SU-DHL-6 (cell line): ENCODE results near the gene STEAP4.

ENCODE experiments used
- H2AFZ ChIP-seq: fragments of 200-600 bp; sonication (generic); 2 replicates; pipeline ENCODE4 v1.6.1; 2014; ENCODE audit warnings: low read depth, mild to moderate bottlenecking, moderate library complexity, mixed read lengths, antibody characterized with exemption, low read length; ENCODE audit not compliant: severe bottlenecking
- H3F3A ChIP-seq: fragments of 200-600 bp; shearing (Covaris generic); 2 replicates; pipeline ENCODE4 v1.6.0; 2016; ENCODE audit warnings: antibody characterized with exemption, mild to moderate bottlenecking; ENCODE audit not compliant: insufficient read depth
- H3K27ac ChIP-seq: fragments of 200-600 bp; sonication (generic); 2 replicates; pipeline ENCODE4 v1.5.1; 2016; ENCODE audit warnings: low read depth, mild to moderate bottlenecking, low read length, moderate library complexity, mixed read lengths
- H3K27me3 ChIP-seq: fragments of 200-600 bp; sonication (generic), shearing (Covaris generic); 2 replicates; pipeline ENCODE4 v1.6.0; 2014; ENCODE audit warnings: mild to moderate bottlenecking, low read length
- H3K36me3 ChIP-seq: fragments of 200-600 bp; sonication (generic); 2 replicates; pipeline ENCODE4 v1.6.1; 2014; ENCODE audit warnings: mild to moderate bottlenecking, low read length, mixed read lengths
- H3K4me2 ChIP-seq: fragments of 300-600, 200-600 bp; shearing (Covaris generic), sonication (generic); 2 replicates; pipeline ENCODE4 v1.6.0; 2014; ENCODE audit warnings: low read length, low read depth, mild to moderate bottlenecking; ENCODE audit not compliant: poor library complexity, severe bottlenecking
- H3K4me3 ChIP-seq: fragments of 200-600 bp; sonication (generic); 2 replicates; pipeline ENCODE4 v1.5.1; 2014; ENCODE audit warnings: antibody characterized with exemption, low read length, mild to moderate bottlenecking, mixed read lengths; ENCODE audit not compliant: insufficient read depth, poor library complexity, severe bottlenecking
- H3K79me2 ChIP-seq: fragments of 200-600 bp; sonication (generic); 2 replicates; pipeline ENCODE4 v1.6.1; 2014; ENCODE audit warnings: mild to moderate bottlenecking, low read length, moderate library complexity; ENCODE audit not compliant: insufficient read depth
- H3K9ac ChIP-seq: fragments of 200-600 bp; sonication (generic); 2 replicates; pipeline ENCODE4 v1.7.0; 2014; ENCODE audit warnings: mild to moderate bottlenecking, low read length
- H3K9me2 ChIP-seq: fragments of 200-600 bp; sonication (generic); replicated peaks from 2 replicates; pipeline ENCODE4 v1.6.1; 2014; ENCODE audit warnings: low read length; ENCODE audit not compliant: insufficient read depth
- H3K9me3 ChIP-seq: fragments of 200-600 bp; sonication (generic); 2 replicates; pipeline ENCODE4 v1.6.1; 2014; ENCODE audit warnings: low read length, mixed read lengths; ENCODE audit not compliant: insufficient read depth
- H4K20me1 ChIP-seq: fragments of 200-600 bp; sonication (generic); 2 replicates; pipeline ENCODE4 v1.6.1; 2014; ENCODE audit warnings: low read depth, mild to moderate bottlenecking, antibody characterized with exemption, low read length, moderate library complexity, mixed read lengths
- EZH2phosphoT487 ChIP-seq: fragments of 200-600 bp; sonication (generic), shearing (Covaris generic); conservative IDR thresholded peaks from 2 replicates; pipeline ENCODE4 v1.6.1; 2018; ENCODE audit warnings: mild to moderate bottlenecking, antibody characterized with exemption, low read length, moderate library complexity, mixed read lengths
- TF ChIP-seq, protein P1 (sequence below): fragments of 200-600 bp; sonication (generic); IDR thresholded peaks from one replicate; pipeline ENCODE4 v1.5.1; 2017; ENCODE audit warnings: antibody characterized with exemption, mild to moderate bottlenecking, low read length, moderate library complexity; ENCODE audit not compliant: insufficient read depth, poor library complexity, severe bottlenecking

STEAP4 gene

DNA sequence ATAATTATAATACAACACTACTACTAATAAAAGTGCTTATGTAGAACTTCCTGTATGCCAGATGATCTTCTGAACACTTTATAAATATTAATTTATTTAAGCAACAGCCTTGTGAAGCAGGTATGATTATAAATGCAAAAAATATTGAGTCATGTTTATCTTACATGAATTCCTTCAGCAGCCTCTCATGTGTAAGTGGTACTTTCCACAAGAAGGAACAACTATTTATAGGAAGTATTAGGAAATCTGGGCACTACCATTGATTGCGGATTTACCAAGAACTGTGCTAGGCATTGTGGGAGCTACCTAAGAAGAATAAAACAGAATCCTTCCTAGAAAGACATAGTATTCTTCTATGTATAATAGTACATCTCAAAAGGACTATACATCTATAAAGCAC lies 10.7 kb upstream of the STEAP4 start:
- no peaks in the 10 kb centered on the region for H3K36me3 ChIP-seq
- TF ChIP-seq, protein P1, sequence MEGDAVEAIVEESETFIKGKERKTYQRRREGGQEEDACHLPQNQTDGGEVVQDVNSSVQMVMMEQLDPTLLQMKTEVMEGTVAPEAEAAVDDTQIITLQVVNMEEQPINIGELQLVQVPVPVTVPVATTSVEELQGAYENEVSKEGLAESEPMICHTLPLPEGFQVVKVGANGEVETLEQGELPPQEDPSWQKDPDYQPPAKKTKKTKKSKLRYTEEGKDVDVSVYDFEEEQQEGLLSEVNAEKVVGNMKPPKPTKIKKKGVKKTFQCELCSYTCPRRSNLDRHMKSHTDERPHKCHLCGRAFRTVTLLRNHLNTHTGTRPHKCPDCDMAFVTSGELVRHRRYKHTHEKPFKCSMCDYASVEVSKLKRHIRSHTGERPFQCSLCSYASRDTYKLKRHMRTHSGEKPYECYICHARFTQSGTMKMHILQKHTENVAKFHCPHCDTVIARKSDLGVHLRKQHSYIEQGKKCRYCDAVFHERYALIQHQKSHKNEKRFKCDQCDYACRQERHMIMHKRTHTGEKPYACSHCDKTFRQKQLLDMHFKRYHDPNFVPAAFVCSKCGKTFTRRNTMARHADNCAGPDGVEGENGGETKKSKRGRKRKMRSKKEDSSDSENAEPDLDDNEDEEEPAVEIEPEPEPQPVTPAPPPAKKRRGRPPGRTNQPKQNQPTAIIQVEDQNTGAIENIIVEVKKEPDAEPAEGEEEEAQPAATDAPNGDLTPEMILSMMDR = no peak
- TF ChIP-seq EZH2phosphoT487 = no peak
- H3K9me2 ChIP-seq = no peaks in the 10 kb centered on the region
- H3K4me3 ChIP-seq = no peak overlapping the region
- H3K4me2 ChIP-seq = no peak overlapping the region
- no peak overlapping the region for H2AFZ ChIP-seq
- no peaks in the 10 kb centered on the region for H3K27me3 ChIP-seq
- no peaks in the 10 kb centered on the region for H3K9me3 ChIP-seq
- no peaks in the 10 kb centered on the region for H3F3A ChIP-seq
- no peaks in the 10 kb centered on the region for H3K79me2 ChIP-seq
- H4K20me1 ChIP-seq = no peaks in the 10 kb centered on the region
- H3K9ac ChIP-seq = no peak overlapping the region
- no peak overlapping the region for H3K27ac ChIP-seq

DNA sequence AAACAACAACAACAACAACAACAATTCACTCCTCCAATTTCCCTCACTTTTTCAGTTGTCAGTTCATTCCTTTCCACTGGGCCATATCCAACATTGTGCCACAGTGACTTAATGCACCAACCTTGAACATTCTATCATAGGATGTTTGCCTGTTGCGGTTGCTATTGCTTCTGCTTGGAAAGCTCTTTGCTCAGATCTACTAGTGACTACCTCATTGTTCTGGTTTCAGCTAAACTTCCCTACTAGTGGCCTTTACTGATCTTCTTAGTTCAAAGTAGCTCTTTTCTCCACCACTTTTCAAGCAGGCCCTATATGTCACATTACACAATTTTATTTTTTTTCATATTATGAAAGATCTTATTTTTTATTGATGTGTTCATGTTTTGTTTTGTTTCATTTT lies 9.8 kb upstream of the STEAP4 start:
- H3K79me2 ChIP-seq = no peaks in the 10 kb centered on the region
- H3K36me3 ChIP-seq = no peaks in the 10 kb centered on the region
- no peaks in the 10 kb centered on the region for H3K9me3 ChIP-seq
- H3K4me2 ChIP-seq = no peak overlapping the region
- no peaks in the 10 kb centered on the region for H3K9me2 ChIP-seq
- TF ChIP-seq EZH2phosphoT487 = no peak
- TF ChIP-seq, protein P1 = no peak
- H3K27me3 ChIP-seq = no peaks in the 10 kb centered on the region
- no peak overlapping the region for H2AFZ ChIP-seq
- no peaks in the 10 kb centered on the region for H4K20me1 ChIP-seq
- H3K9ac ChIP-seq = no peak overlapping the region
- H3K27ac ChIP-seq = no peak overlapping the region
- no peak overlapping the region for H3K4me3 ChIP-seq
- H3F3A ChIP-seq = no peaks in the 10 kb centered on the region

GRCh38 chr7:88315522-88315921 lies 8.8 kb upstream of the STEAP4 start:
- Histone ChIP-seq H3K79me2 (no peaks in the 10 kb centered on the region), H3K9me2 (no peaks in the 10 kb centered on the region), H3F3A (no peaks in the 10 kb centered on the region), H3K9me3 (no peaks in the 10 kb centered on the region), H2AFZ (no peak overlapping the region), H3K27me3 (no peaks in the 10 kb centered on the region), H3K27ac (no peak overlapping the region), H3K9ac (no peak overlapping the region), H3K36me3 (no peaks in the 10 kb centered on the region), H3K4me3 (no peak overlapping the region), H4K20me1 (no peaks in the 10 kb centered on the region), H3K4me2 (no peak overlapping the region)
- TF ChIP-seq, protein P1 = no peak

DNA sequence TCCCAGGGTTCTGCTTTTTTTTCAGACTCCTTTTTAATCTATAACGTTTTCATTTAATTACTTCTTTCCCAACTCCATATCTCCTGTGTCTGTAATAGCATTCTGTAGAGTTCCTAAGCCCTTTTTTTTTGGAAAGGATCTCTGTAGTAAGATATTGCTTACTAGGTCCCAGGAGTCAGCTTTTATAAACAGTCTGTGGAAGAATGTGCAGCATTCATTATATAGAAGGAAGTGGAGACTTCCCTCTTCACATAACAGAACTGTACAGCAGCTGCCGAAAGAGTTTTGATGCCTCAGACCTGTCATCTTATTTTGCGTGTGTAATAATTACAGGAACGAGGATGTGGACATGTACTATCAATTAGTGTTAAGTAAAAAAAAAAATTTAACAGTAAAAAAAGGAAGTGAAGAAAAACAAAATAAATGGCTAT lies 7.4 kb upstream of the STEAP4 start:
- Histone ChIP-seq H3K9me3 (no peaks in the 10 kb centered on the region), H3K4me2 (no peak overlapping the region), H3K9ac (no peak overlapping the region), H3K79me2 (no peaks in the 10 kb centered on the region), H3K9me2 (no peaks in the 10 kb centered on the region), H3K27ac (no peak overlapping the region), H4K20me1 (no peaks in the 10 kb centered on the region), H3K4me3 (no peak overlapping the region), H3F3A (no peaks in the 10 kb centered on the region), H2AFZ (no peak overlapping the region), H3K27me3 (no peaks in the 10 kb centered on the region), H3K36me3 (no peaks in the 10 kb centered on the region)
- TF ChIP-seq, protein P1 = no peak
- no peak for TF ChIP-seq EZH2phosphoT487
